ENCODE measurements around the gene DSP.

GRCh38 chr6:7590918-7591302 is 49.4 kb downstream of the DSP start:
- no peak for TF ChIP-seq CTCF (optimal IDR thresholded peaks at IDR 0.05 in 1 of 3, IDR thresholded peaks at IDR 0.05 in 1 of 3, conservative IDR thresholded peaks at IDR 0.05 in 1 of 3; ENCODE audit: extremely low read depth in 1 of 3, insufficient read depth in 2 of 3, low read length in 3 of 3)
- TF ChIP-seq EZH2 (IDR thresholded peaks at IDR 0.05; ENCODE audit: low read length) = no peak

Data from keratinocyte (primary cell).